DND-41 (cell line): ENCODE results near the gene TAP1.

ENCODE experiments used
- EZH2 ChIP-seq: IDR thresholded peaks from 3 replicates; pipeline ENCODE4 v1.6.1; 2012; ENCODE audit warnings: borderline replicate concordance, low read depth, mild to moderate bottlenecking, moderate library complexity, low read length, inconsistent platforms; ENCODE audit not compliant: severe bottlenecking
- TF ChIP-seq, protein P1 (sequence below): IDR thresholded peaks from 2 replicates; pipeline ENCODE4 v1.5.1; 2012; ENCODE audit warnings: borderline replicate concordance, low read length, moderate library complexity, mild to moderate bottlenecking; ENCODE audit not compliant: poor library complexity, severe bottlenecking; ENCODE audit errors: extremely low read depth

DNA sequence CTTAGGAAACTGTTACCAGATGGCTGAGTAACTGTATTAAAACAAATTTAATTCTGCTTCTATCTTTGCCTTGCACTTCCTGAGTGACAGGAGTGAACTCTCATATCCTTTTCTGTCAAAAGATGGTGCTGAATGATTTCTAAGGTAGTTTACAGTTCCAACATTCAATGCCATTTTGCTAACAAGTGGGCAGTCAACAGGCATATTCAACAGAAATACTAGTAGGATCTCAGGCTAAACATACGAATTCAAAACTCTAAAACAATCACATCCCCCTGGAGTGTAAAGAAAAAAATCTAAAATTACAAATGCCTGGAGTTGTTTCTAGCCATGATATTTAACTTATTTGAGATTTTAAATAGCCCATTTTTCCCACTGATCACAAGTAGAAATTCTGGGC is 7.2 kb upstream of the TAP1 start:
- TF ChIP-seq, protein P1, sequence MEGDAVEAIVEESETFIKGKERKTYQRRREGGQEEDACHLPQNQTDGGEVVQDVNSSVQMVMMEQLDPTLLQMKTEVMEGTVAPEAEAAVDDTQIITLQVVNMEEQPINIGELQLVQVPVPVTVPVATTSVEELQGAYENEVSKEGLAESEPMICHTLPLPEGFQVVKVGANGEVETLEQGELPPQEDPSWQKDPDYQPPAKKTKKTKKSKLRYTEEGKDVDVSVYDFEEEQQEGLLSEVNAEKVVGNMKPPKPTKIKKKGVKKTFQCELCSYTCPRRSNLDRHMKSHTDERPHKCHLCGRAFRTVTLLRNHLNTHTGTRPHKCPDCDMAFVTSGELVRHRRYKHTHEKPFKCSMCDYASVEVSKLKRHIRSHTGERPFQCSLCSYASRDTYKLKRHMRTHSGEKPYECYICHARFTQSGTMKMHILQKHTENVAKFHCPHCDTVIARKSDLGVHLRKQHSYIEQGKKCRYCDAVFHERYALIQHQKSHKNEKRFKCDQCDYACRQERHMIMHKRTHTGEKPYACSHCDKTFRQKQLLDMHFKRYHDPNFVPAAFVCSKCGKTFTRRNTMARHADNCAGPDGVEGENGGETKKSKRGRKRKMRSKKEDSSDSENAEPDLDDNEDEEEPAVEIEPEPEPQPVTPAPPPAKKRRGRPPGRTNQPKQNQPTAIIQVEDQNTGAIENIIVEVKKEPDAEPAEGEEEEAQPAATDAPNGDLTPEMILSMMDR, result no peak
- no peak for TF ChIP-seq EZH2
